ENCODE results near the gene PRSS53. TPM values are rescaled to one million over a fixed set of nuclear protein-coding genes. Genes with fewer than 3 reads are reported as not detected.

PRSS53 gene
- total RNA-seq, 6 experiments from 2014 or later: 2.3 to 14.8 (median 3.9) TPM

DNA sequence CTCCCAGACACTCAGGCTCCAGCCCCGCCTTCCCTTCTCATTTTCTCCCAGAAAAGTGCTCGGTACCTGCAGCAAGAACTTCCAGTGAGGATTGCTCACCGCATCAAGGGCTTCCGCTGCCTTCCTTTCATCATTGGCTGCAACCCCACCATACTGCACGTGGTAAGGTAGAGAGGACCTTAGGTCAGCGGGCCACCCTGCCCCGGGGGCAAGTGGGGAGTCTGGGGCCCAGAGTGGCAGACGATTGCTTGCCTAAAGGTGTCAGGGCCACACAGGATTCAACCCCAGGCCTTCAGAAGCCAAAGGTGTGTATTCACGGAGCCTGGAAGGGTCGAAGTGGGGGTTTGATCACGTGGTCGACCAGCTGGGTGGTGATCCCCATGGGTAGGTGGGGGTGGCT, 20.9 kb upstream of the PRSS53 start:
- Histone ChIP-seq H3K27me3 (no peaks in the 10 kb centered on the region), H3K4me3 (no peak overlapping the region), H3K9me3 (no peaks in the 10 kb centered on the region), H3K4me1 (peaks cover 0 to 65% (median 23%) of the 10 kb centered on the region in 4 donors), H3K27ac (peak overlapping the region in 1 of 3 donors; percentile 74), H3K36me3 (peaks cover 0 to 14% (median 1%) of the 10 kb centered on the region in 4 donors)
- ATAC-seq (no peak), DNase-seq (no peak)
- WGBS (ENCODE audit: insufficient coverage, low coverage, low lambda C conversion rate, missing lambda C conversion rate): 76% methylated on average over 5 of the region's 12 CpGs
- intact Hi-C loops (cut with DNase I): no loop called here
- TF ChIP-seq POLR2A (IDR thresholded peaks at IDR 0.05) (no peak), CTCF (IDR thresholded peaks at IDR 0.05) (no peak)

DNA sequence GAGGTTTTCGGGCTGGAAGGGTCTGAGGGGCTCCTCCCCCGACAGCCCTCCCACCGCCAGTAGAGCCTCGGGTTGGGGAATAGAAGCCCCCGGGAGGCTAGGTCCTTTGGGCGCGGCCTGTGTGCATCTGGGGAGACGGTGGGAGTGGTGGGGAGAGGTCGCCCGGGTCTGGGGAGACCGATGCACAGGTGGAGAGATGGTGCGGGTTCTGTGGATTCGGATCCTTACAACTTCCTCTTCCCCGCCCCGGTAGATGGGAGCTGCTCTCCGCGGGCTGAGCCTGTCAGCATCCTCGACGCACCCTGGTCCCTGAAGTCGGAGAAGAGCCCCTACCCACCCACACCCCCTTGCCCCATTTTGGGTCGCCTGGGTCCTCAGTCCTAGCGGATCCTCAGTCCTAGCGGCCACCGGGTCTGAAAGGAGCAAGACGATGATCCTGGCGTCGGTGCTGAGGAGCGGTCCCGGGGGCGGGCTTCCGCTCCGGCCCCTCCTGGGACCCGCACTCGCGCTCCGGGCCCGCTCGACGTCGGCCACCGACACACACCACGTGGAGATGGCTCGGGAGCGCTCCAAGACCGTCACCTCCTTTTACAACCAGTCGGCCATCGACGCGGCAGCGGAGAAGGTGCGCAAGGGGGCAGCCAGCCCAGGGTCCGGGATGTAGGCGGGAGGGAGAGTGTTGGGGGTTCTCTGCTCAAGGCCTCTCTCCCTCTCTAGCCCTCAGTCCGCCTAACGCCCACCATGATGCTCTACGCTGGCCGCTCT, 20.2 kb upstream of the PRSS53 start:
- no peak for ATAC-seq
- no peak for TF ChIP-seq POLR2A (IDR thresholded peaks at IDR 0.05)
- no peak for TF ChIP-seq CTCF (IDR thresholded peaks at IDR 0.05)

GRCh38 chr16:31108035-31108793, 19.5 kb upstream of the PRSS53 start, which contains the start of gene BCKDK:
Gene BCKDK, plus strand, starts transcription at chr16:31108386. Its CDS starts 838 bp downstream, at chr16:31109224.
- 42% methylated on average over 6 of the region's 68 CpGs for WGBS (ENCODE audit: insufficient coverage, low coverage, low lambda C conversion rate, missing lambda C conversion rate)
- H3K27me3 ChIP-seq: no peaks in the 10 kb centered on the region
- intact Hi-C loops (cut with DNase I): no loop called here
- H3K9me3 ChIP-seq: no peaks in the 10 kb centered on the region
- peaks cover 0 to 51% (median 15%) of the 10 kb centered on the region in 4 donors for H3K4me1 ChIP-seq
- H3K36me3 ChIP-seq: peaks cover 0 to 14% (median 1%) of the 10 kb centered on the region in 4 donors
- H3K4me3 ChIP-seq: peak within 1 kb of the TSS; percentile 70 to 97 (median 95)
- ATAC-seq (peak; percentile 65 to 74 (median 71)), DNase-seq (peak; percentile 79 to 85 (median 82))
- TF ChIP-seq CTCF (IDR thresholded peaks at IDR 0.05): no peak
- TF ChIP-seq POLR2A (IDR thresholded peaks at IDR 0.05): peak; percentile 67
- H3K27ac ChIP-seq: peak within 1 kb of the TSS; percentile 90 to 96 (median 91)

More for the DNA sequence above, 20.2 kb upstream of the PRSS53 start:
- intact Hi-C loops (cut with DNase I): no loop called here
- peaks cover 0 to 59% (median 20%) of the 10 kb centered on the region in 4 donors for H3K4me1 ChIP-seq
- H3K27ac ChIP-seq: peak overlapping the region; percentile 90 to 96 (median 91)
- DNase-seq: no peak
- H3K9me3 ChIP-seq: no peaks in the 10 kb centered on the region
- H3K36me3 ChIP-seq: peaks cover 0 to 14% (median 1%) of the 10 kb centered on the region in 4 donors
- WGBS (ENCODE audit: insufficient coverage, low coverage, low lambda C conversion rate, missing lambda C conversion rate): 44% methylated on average over 5 of the region's 57 CpGs
- H3K27me3 ChIP-seq: no peaks in the 10 kb centered on the region
- H3K4me3 ChIP-seq: peak overlapping the region; percentile 70 to 97 (median 95)

DNA sequence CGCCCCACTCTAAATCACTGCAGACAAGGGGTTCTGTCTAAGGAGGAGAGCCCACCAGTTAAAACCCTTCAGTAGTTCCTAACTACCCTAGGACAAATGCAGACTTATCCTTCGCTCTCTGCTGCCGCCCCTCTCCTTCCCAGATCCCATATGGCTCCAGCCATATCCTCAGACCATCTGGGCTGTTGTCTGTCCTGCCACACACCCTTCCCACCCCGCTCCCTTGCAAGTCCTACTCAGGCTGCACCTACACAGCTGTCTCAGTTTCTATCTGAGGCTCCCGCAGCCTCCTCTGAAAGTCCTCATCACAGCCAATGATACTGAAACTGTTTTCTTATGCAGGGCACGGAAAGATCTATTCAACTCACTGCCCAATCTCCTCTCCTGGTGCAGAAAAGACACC, 18.7 kb upstream of the PRSS53 start:
- Histone ChIP-seq H3K4me1 (peaks cover 0 to 44% (median 8%) of the 10 kb centered on the region in 4 donors), H3K36me3 (peaks cover 0 to 14% (median 1%) of the 10 kb centered on the region in 4 donors), H3K4me3 (no peak overlapping the region), H3K27ac (peak overlapping the region in 1 of 3 donors; percentile 90), H3K27me3 (no peaks in the 10 kb centered on the region), H3K9me3 (no peaks in the 10 kb centered on the region)
- 90% methylated on average over 6 of the region's 6 CpGs for WGBS (ENCODE audit: insufficient coverage, low coverage, low lambda C conversion rate, missing lambda C conversion rate)
- no peak for ATAC-seq
- no peak for TF ChIP-seq POLR2A (IDR thresholded peaks at IDR 0.05)
- intact Hi-C loops (cut with DNase I): no loop called here
- DNase-seq: no peak

Measured in right lobe of liver (tissue), 6 donors.